HCT116 (cell line): ENCODE data around the gene CYP4F3. TPM values are rescaled to one million over a fixed set of nuclear protein-coding genes. Genes with fewer than 3 reads are reported as not detected.

ENCODE experiments used
- ATAC-seq: fragments of 200-7000 bp; cut with Tn5 transposase; 2 replicates; pipeline ENCODE4 v1.9.1; 2020; ENCODE audit warnings: mild to moderate bottlenecking, moderate library complexity
- BruUV-seq: library from RNA; stranded (reverse); fragments of 400-500 nt; replicated peaks from 2 replicates; lab custom pipeline; 2021; lab: Mats Ljungman, UMichigan
- CTCF ChIA-PET: fragments of 300-600 bp; sonication (Branson Sonifier 250); formaldehyde crosslinking; loops from one replicate; lab custom pipeline; 2021; ENCODE audit warnings: antibody characterized with exemption; lab: Charles Lee
- POLR2A ChIA-PET: fragments of 300-600, 350-600 bp; sonication (Branson Sonifier 250); formaldehyde crosslinking; loops from one replicate; lab custom pipeline; 2021; ENCODE audit warnings: antibody characterized with exemption; lab: Charles Lee
- RAD21 ChIA-PET, 2 experiments: fragments of 300-600 bp; sonication (Branson Sonifier 250); formaldehyde crosslinking; loops; one replicate each; lab custom pipeline; 2023; ENCODE audit warnings: low total read pairs in 2 of 2; ENCODE audit not compliant: uncharacterized antibody in 2 of 2, unreplicated experiment in 2 of 2, low non-redundant PET in 1 of 2; lab: Charles Lee
- DNase-seq: peaks from one replicate; pipeline ENCODE4 v3.0.0-alpha.2; 2010; ENCODE audit warnings: low read depth, low spot score
- H2AFZ ChIP-seq: fragments of 200-600 bp; shearing (Covaris generic), sonication (generic); 2 replicates; pipeline ENCODE4 v1.6.1; 2017; ENCODE audit warnings: low read depth, mixed run types, mixed read lengths, antibody characterized with exemption, low read length; ENCODE audit not compliant: poor library complexity, severe bottlenecking
- H3K27ac ChIP-seq: 2 replicates; pipeline ENCODE4 v1.5.1; 2012; ENCODE audit warnings: low read depth, low read length
- H3K27me3 ChIP-seq: fragments of 200-600 bp; sonication (generic); 2 replicates; pipeline ENCODE4 v1.6.1; 2016; ENCODE audit warnings: mixed run types, low read length, mixed read lengths; ENCODE audit not compliant: insufficient read depth
- H3K36me3 ChIP-seq, 2 experiments: fragments of 200-500 bp in 1 of 2; fragments of 200-600 bp in 1 of 2; sonication (Bioruptor generic) in 1 of 2; sonication (generic) in 1 of 2; 2 replicates each; pipeline versions ENCODE4 v1.5.1 to v1.6.1; 2014 to 2016; ENCODE audit warnings: low read length in 2 of 2, inconsistent platforms in 1 of 2, mixed read lengths in 1 of 2, mixed run types in 1 of 2; ENCODE audit not compliant: insufficient read depth in 2 of 2, control insufficient read depth in 1 of 2
- H3K4me1 ChIP-seq, 2 experiments: fragments of 200-600 bp in 1 of 2; sonication (generic) in 1 of 2; 2 replicates each; pipeline versions ENCODE4 v1.5.1 to v1.6.1; 2012 to 2017; ENCODE audit warnings: low read length in 2 of 2, inconsistent platforms in 1 of 2, mild to moderate bottlenecking in 1 of 2, mixed read lengths in 1 of 2, mixed run types in 1 of 2, moderate library complexity in 1 of 2; ENCODE audit not compliant: insufficient read depth in 2 of 2, control insufficient read depth in 1 of 2
- H3K4me2 ChIP-seq: fragments of 200-600 bp; sonication (generic); 2 replicates; pipeline ENCODE4 v1.6.1; 2017; ENCODE audit warnings: mixed run types, low read length, mixed read lengths
- H3K4me3 ChIP-seq, 2 experiments: fragments of 200-600 bp in 1 of 2; sonication (generic) in 1 of 2; replicated peaks in 1 of 2; 2 replicates each; pipeline ENCODE4 v1.5.1; 2011 to 2016; ENCODE audit warnings: low read length in 2 of 2, control low read depth in 1 of 2, low read depth in 1 of 2, mild to moderate bottlenecking in 1 of 2, mixed read lengths in 1 of 2, mixed run types in 1 of 2
- H3K79me2 ChIP-seq: fragments of 200-600 bp; sonication (generic); 2 replicates; pipeline ENCODE4 v1.6.1; 2017; ENCODE audit warnings: mild to moderate bottlenecking, mixed run types, low read length, moderate library complexity, mixed read lengths; ENCODE audit not compliant: insufficient read depth
- H3K9ac ChIP-seq: fragments of 200-600 bp; sonication (generic); 2 replicates; pipeline ENCODE4 v1.6.1; 2016; ENCODE audit warnings: low read length, mixed read lengths
- H3K9me2 ChIP-seq: fragments of 200-600 bp; sonication (generic), shearing (Covaris generic); 2 replicates; pipeline ENCODE4 v1.6.1; 2017; ENCODE audit warnings: mixed run types, mild to moderate bottlenecking, moderate library complexity; ENCODE audit not compliant: insufficient read depth
- H3K9me3 ChIP-seq, 2 experiments: fragments of 200-500 bp in 1 of 2; fragments of 200-600 bp in 1 of 2; sonication (Bioruptor generic) in 1 of 2; sonication (generic) in 1 of 2; 2 replicates each; pipeline ENCODE4 v1.6.1; 2014 to 2017; ENCODE audit warnings: low read length in 2 of 2, mixed read lengths in 2 of 2, inconsistent platforms in 1 of 2, low read depth in 1 of 2, mild to moderate bottlenecking in 1 of 2, mixed run types in 1 of 2, moderate library complexity in 1 of 2; ENCODE audit not compliant: control insufficient read depth in 1 of 2, insufficient read depth in 1 of 2
- H4K20me1 ChIP-seq: fragments of 200-600 bp; sonication (generic), shearing (Covaris generic); 2 replicates; pipeline ENCODE4 v1.6.1; 2017; ENCODE audit warnings: mixed run types, mild to moderate bottlenecking, moderate library complexity; ENCODE audit not compliant: insufficient read depth
- EZH2 ChIP-seq: fragments of 200-600 bp; sonication (generic); IDR thresholded peaks from 2 replicates; pipeline ENCODE4 v1.6.1; 2017; ENCODE audit warnings: antibody characterized with exemption, mixed run types
- POLR2A ChIP-seq: IDR thresholded peaks from 2 replicates; pipeline ENCODE4 v1.7.0; 2011; ENCODE audit warnings: borderline replicate concordance; ENCODE audit not compliant: insufficient read depth, insufficient read length; ENCODE audit errors: extremely low read depth
- POLR2AphosphoS5 ChIP-seq: IDR thresholded peaks from 2 replicates; pipeline ENCODE4 v1.6.1; 2011; ENCODE audit warnings: mild to moderate bottlenecking, low read depth, low read length, moderate library complexity
- RAD21 ChIP-seq: IDR thresholded peaks from 2 replicates; pipeline ENCODE4 v1.6.1; 2012; ENCODE audit warnings: low read depth, mild to moderate bottlenecking
- SIN3A ChIP-seq: IDR thresholded peaks from 2 replicates; pipeline ENCODE4 v1.6.1; 2012; ENCODE audit warnings: low read depth
- SRF ChIP-seq: IDR thresholded peaks from 2 replicates; pipeline ENCODE4 v1.6.1; 2012; ENCODE audit warnings: low read depth
- intact Hi-C: fragments of 100-400 bp; cut with micrococcal nuclease; formaldehyde crosslinking; loops from 2 replicates; pipeline ENCODE4 v1.10.0; 2022
- total RNA-seq: library from RNA; stranded (reverse); gene quantifications from one replicate; pipeline ENCODE4 v1.2.1, GENCODE V29; 2021; ENCODE audit not compliant: unreplicated experiment
- TF ChIP-seq, protein P1 (sequence below): IDR thresholded peaks from 2 replicates; pipeline ENCODE4 v1.6.1; 2012

The CYP4F3 gene
- total RNA-seq, 1 experiment from 2014 or later = 3.6 TPM

DNA sequence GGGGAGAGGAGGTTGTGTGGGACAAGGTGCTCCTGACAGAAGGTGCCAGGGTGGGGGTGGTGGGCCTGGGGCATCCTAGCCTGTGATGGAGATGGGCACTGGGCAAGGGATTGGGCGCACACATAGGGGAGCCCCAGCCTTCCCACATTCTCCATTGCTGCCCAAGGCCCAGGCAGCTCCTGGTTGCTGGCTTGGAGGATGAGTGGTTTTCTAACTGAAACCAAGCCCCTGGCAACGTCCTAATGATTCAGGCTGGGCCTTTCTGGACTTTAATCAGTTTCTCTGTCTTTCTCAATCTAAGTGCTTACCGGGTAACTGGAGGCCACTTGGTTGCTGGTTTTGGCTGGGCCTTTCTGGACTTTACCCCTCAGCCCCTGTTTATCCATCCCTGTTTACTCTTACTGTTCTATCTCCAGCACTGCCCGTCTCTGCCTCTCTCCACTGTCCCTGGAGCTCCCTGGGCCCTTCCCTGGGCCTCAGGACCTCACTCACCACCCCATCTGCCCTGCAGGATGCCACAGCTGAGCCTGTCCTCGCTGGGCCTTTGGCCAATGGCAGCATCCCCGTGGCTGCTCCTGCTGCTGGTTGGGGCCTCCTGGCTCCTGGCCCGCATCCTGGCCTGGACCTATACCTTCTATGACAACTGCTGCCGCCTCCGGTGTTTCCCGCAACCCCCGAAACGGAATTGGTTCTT lies 354 bp downstream of the CYP4F3 start:
- ChIA-PET CTCF (interaction anchor here (1.0 to 1.4 kb wide), 2 partner anchors 11 to 168 kb away, joined by 3 to 4 read pairs; no protein-coding TSS in a partner anchor), RAD21 (no interaction called here)
- H3K4me3 ChIP-seq = 0 out of 4 replicates have a peak overlapping the region, but pooled peaks of 1 of the 2 experiments have one; percentile 4
- TF ChIP-seq SIN3A (no peak), SRF (no peak), RAD21 (no peak), EZH2 (no peak)
- TF ChIP-seq, all 23 proteins: peak for 0
- Histone ChIP-seq H4K20me1 (no peaks in the 10 kb centered on the region), H3K27me3 (no peaks in the 10 kb centered on the region), H3K9me2 (no peaks in the 10 kb centered on the region), H3K9ac (0 out of 2 replicates have a peak overlapping the region, but pooled peaks have one; percentile 8), H3K4me2 (peak overlapping the region; percentile 61), H3K9me3 (no peaks in the 10 kb centered on the region), H2AFZ (no peak overlapping the region), H3K36me3 (no peaks in the 10 kb centered on the region), H3K27ac (peak overlapping the region; percentile 53), H3K4me1 (peaks cover 16 to 30% of the 10 kb centered on the region in 2 experiments), H3K79me2 (no peaks in the 10 kb centered on the region)
- ATAC-seq = peak; percentile 56
- intact Hi-C loops = no loop called here
- DNase-seq = no peak
- POLR2A ChIA-PET = interaction anchor here (1.0 kb wide), 2 partner anchors 193 to 196 kb away, joined by 3 to 5 read pairs; no protein-coding TSS in a partner anchor
- BruUV-seq = TSS peak; percentile 83

DNA sequence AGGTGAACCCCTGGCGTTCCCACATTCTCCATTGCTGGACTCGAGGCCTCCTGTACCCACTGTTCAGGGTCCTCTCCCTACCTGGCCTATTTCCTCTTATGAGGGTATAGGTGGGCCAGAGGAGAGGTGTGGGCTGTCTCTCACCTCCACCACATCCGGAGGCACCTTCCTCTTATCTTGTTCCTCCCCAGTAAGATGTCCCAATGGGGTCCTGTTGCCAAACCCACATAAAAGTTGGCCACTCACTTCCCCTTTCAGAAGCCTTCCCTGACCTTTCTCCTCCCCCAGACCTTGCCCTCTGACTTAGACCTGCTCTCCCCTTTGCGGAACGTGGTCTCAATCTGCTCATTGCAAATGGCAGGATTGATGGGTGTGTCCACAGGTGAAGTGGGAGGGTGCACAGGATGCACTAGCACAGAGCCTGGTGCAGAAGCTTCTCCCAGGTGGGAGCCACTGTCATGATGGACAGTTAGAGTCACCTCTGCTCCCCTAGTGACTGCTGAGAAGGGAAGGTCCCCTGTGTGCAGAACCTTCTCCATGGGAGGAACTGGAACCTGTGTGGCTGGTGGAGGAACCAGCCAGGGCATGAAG lies 1.3 kb downstream of the CYP4F3 start:
- TF ChIP-seq POLR2AphosphoS5 (no peak), POLR2A (no peak), SIN3A (no peak)
- TF ChIP-seq, protein P1, sequence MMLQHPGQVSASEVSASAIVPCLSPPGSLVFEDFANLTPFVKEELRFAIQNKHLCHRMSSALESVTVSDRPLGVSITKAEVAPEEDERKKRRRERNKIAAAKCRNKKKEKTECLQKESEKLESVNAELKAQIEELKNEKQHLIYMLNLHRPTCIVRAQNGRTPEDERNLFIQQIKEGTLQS = no peak
- TF ChIP-seq, all 23 proteins: peak for 0
- no TSS peak for BruUV-seq
- Histone ChIP-seq H3K27me3 (no peaks in the 10 kb centered on the region), H3K79me2 (no peaks in the 10 kb centered on the region), H3K9me2 (no peaks in the 10 kb centered on the region), H3K4me3 (no peak overlapping the region), H3K9me3 (no peaks in the 10 kb centered on the region), H3K9ac (no peak overlapping the region), H4K20me1 (no peaks in the 10 kb centered on the region), H2AFZ (no peak overlapping the region), H3K4me2 (peak overlapping the region; percentile 61; the same call in 1 of the 2 replicates), H3K27ac (no peak overlapping the region), H3K36me3 (no peaks in the 10 kb centered on the region), H3K4me1 (peaks cover 16 to 30% of the 10 kb centered on the region in 2 experiments)
- ChIA-PET RAD21 (no interaction called here), CTCF (no interaction called here), POLR2A (no interaction called here)
- intact Hi-C loops = no loop called here
- ATAC-seq (no peak), DNase-seq (no peak)
